ENCODE measurements around the gene CACNA2D1.

DNA sequence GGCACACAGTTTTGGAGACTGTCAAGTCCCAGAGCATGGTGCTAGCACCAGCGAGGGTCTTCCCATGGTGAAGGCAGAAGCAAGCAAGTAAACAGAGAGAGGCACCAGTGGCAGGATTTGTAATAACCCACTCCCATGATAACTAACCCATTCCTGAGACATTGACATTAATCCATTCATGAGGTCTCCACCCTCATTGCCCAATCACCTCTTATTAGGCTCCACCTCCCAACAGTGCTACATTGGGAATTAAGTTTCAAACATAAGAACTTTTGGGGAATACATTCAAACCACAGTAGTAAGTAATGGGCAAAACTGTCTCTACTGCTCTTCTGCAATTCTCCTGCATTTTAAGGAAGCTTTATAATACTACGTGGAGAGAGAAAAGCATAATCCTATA, 193.6 kb downstream of the CACNA2D1 start:
- no peak for TF ChIP-seq ZNF70 (CRISPR knock-in tag; IDR thresholded peaks at IDR 0.05)
- TF ChIP-seq RARB (CRISPR knock-in tag; IDR thresholded peaks at IDR 0.05), result no peak
- TF ChIP-seq GLIS3 (CRISPR knock-in tag; IDR thresholded peaks at IDR 0.05), result no peak
- TF ChIP-seq ZFP3 (CRISPR knock-in tag; IDR thresholded peaks at IDR 0.05), result no peak
- no peak for TF ChIP-seq ARNTL (CRISPR knock-in tag; IDR thresholded peaks at IDR 0.05; ENCODE audit: borderline replicate concordance, low read depth)
- TF ChIP-seq ESRRG (CRISPR knock-in tag; IDR thresholded peaks at IDR 0.05), result no peak
- no peak for TF ChIP-seq SNAI2 (CRISPR knock-in tag; IDR thresholded peaks at IDR 0.05)
- TF ChIP-seq, protein P1, sequence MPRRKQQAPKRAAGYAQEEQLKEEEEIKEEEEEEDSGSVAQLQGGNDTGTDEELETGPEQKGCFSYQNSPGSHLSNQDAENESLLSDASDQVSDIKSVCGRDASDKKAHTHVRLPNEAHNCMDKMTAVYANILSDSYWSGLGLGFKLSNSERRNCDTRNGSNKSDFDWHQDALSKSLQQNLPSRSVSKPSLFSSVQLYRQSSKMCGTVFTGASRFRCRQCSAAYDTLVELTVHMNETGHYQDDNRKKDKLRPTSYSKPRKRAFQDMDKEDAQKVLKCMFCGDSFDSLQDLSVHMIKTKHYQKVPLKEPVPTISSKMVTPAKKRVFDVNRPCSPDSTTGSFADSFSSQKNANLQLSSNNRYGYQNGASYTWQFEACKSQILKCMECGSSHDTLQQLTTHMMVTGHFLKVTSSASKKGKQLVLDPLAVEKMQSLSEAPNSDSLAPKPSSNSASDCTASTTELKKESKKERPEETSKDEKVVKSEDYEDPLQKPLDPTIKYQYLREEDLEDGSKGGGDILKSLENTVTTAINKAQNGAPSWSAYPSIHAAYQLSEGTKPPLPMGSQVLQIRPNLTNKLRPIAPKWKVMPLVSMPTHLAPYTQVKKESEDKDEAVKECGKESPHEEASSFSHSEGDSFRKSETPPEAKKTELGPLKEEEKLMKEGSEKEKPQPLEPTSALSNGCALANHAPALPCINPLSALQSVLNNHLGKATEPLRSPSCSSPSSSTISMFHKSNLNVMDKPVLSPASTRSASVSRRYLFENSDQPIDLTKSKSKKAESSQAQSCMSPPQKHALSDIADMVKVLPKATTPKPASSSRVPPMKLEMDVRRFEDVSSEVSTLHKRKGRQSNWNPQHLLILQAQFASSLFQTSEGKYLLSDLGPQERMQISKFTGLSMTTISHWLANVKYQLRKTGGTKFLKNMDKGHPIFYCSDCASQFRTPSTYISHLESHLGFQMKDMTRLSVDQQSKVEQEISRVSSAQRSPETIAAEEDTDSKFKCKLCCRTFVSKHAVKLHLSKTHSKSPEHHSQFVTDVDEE (CRISPR knock-in tag; IDR thresholded peaks at IDR 0.05), result no peak
- no peak for TF ChIP-seq PATZ1 (CRISPR knock-in tag; IDR thresholded peaks at IDR 0.05; ENCODE audit: borderline replicate concordance)

Measured in SK-N-SH treated with all-trans-retinoic acid at 6 μM for 48 hours (cell line).